Prostate gland (tissue), 2 donors: ENCODE results near the gene SYT14.

ENCODE experiments used
- POLR2A ChIP-seq: fragments of 450-650 bp; IDR thresholded peaks from one replicate; pipeline ENCODE4 v1.6.1; 2016; ENCODE audit warnings: antibody characterized with exemption, mild to moderate bottlenecking
- TF ChIP-seq, protein P1 (sequence below), 4 experiments: fragments of 200-600 bp in 2 of 4; fragments of 450-650 bp in 2 of 4; sonication (generic) in 2 of 4; IDR thresholded peaks; 1 replicate in 3 of 4; 2 replicates in 1 of 4; pipeline ENCODE4 v1.5.1; 2016 to 2019; ENCODE audit warnings: antibody characterized with exemption in 4 of 4, mild to moderate bottlenecking in 2 of 4, moderate library complexity in 2 of 4

DNA sequence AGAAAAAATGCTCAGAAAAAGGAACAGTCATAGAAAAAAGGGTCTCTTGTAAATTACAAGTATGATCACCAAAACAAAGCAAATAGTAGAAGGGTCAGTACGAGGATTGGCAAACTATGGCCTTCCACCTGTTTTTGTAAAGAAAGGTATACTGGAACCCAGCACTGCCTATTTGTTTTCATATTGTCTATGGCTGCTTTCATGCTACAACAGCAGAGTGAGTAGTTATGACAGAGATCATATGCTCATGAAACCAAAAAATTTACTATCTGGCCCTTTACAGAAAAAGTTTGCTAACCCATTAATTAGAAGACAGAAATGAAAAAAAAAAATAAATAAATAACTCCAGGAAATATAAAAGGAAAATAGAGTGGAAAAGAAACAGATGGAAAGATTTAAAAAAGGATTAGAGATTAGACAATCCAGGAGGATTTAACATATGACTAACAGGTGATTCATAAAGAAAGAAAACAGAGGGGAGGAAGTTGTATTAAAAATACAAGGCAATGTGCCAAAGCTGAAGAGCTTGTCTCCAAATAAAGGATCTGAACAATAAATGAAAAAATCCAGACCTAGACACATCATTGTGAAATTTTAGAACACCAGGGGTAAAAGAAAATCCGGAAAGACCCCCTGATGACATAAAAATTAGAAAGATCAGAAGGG is 186.0 kb downstream of the SYT14 start:
- no peak for TF ChIP-seq POLR2A
- TF ChIP-seq, protein P1, sequence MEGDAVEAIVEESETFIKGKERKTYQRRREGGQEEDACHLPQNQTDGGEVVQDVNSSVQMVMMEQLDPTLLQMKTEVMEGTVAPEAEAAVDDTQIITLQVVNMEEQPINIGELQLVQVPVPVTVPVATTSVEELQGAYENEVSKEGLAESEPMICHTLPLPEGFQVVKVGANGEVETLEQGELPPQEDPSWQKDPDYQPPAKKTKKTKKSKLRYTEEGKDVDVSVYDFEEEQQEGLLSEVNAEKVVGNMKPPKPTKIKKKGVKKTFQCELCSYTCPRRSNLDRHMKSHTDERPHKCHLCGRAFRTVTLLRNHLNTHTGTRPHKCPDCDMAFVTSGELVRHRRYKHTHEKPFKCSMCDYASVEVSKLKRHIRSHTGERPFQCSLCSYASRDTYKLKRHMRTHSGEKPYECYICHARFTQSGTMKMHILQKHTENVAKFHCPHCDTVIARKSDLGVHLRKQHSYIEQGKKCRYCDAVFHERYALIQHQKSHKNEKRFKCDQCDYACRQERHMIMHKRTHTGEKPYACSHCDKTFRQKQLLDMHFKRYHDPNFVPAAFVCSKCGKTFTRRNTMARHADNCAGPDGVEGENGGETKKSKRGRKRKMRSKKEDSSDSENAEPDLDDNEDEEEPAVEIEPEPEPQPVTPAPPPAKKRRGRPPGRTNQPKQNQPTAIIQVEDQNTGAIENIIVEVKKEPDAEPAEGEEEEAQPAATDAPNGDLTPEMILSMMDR (IDR thresholded peaks at IDR 0.05) = no peak
